Stimulated activated CD4-positive, alpha-beta T cell treated with anti-CD3 and anti-CD28 coated beads, Interleukin-4, amount 100 ng/mL, for 48 hours (primary cell): ENCODE results near the gene HSD17B13.

Experiments used
- DNase-seq, 2 donors: peaks; one replicate each; pipeline ENCODE4 v3.0.0-alpha.2; 2020; ENCODE audit warnings: low read depth in 2 of 2

Gene HSD17B13

GRCh38 chr4:87266986-87267385 is 55.7 kb downstream of the HSD17B13 start:
- DNase-seq: no peak

GRCh38 chr4:87262886-87263285 is 59.8 kb downstream of the HSD17B13 start:
- no peak for DNase-seq

GRCh38 chr4:87260477-87260876 is 62.2 kb downstream of the HSD17B13 start:
- DNase-seq: no peak

- DNase-seq: no peak
Measured at GRCh38 chr4:87258677-87259076, 64.0 kb downstream of the HSD17B13 start.

GRCh38 chr4:87257523-87257922 is 65.2 kb downstream of the HSD17B13 start:
- DNase-seq: no peak

- no peak for DNase-seq
Measured at GRCh38 chr4:87255755-87256154, 66.9 kb downstream of the HSD17B13 start.
